T-helper 9 cell (primary cell): ENCODE results near the gene ANKRD50.
A peak's percentile ranks its signal among the peaks of the same experiment; 100 is the strongest.

Source experiments
- DNase-seq: peaks from one replicate; pipeline ENCODE4 v3.0.0-alpha.2; 2020
- total RNA-seq, 2 donors: gene quantifications; one replicate each; lab custom pipeline; 2026; lab: John Stamatoyannopoulos, UW

The ANKRD50 gene, protein sequence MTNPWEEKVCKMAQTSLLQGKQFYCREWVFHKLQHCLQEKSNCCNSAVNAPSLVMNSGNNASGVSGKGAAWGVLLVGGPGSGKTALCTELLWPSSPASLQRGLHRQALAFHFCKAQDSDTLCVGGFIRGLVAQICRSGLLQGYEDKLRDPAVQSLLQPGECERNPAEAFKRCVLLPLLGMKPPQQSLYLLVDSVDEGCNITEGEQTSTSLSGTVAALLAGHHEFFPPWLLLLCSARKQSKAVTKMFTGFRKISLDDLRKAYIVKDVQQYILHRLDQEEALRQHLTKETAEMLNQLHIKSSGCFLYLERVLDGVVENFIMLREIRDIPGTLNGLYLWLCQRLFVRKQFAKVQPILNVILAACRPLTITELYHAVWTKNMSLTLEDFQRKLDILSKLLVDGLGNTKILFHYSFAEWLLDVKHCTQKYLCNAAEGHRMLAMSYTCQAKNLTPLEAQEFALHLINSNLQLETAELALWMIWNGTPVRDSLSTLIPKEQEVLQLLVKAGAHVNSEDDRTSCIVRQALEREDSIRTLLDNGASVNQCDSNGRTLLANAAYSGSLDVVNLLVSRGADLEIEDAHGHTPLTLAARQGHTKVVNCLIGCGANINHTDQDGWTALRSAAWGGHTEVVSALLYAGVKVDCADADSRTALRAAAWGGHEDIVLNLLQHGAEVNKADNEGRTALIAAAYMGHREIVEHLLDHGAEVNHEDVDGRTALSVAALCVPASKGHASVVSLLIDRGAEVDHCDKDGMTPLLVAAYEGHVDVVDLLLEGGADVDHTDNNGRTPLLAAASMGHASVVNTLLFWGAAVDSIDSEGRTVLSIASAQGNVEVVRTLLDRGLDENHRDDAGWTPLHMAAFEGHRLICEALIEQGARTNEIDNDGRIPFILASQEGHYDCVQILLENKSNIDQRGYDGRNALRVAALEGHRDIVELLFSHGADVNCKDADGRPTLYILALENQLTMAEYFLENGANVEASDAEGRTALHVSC (N-terminal part only)
- total RNA-seq = 0.48 to 2.4 reads per million in 2 donors

- DNase-seq = peak; percentile 42
Measured at GRCh38 chr4:124712372-124713184, at the start of gene ANKRD50. Gene ANKRD50, minus strand, starts transcription at chr4:124712732. Its CDS starts 2,221 bp downstream, at chr4:124710511.

DNA sequence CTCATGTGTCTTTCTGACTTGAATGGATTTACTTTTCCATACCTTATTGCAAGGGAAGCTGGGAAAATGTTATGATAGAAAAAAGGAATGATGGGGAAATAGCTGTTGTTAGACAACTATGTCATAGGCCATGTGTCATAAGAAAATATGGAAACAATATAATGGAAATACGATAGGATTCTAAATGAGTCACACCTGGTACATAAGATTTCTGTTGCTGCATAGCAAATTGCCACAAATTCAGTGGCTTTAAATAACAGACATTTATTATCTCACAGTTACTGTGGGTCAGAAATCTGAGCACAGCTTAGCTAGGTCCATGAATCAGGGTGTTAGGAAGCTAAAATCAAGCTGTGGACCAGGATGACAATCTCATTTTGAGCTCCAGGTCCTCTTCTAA is 44.6 kb upstream of the ANKRD50 start:
- no peak for DNase-seq

DNA sequence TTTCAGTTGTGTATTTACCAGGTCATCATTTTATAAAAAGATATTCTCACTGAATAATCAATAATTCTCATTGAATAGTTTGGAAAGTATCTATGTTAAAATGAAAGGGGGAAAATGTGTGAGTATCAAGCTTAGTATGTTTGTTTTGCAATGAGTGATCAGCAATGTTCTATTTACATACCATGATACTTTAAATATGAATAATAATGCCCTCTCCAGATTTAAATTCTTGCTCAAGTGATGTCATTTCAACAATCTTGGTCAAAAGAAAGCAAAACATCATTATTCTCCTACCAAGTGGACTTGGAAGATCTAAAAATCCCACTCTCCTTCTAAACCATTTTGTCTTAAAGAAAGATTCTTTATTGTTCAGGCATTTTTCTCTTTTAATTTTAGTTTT is 42.1 kb upstream of the ANKRD50 start:
- DNase-seq = no peak

DNA sequence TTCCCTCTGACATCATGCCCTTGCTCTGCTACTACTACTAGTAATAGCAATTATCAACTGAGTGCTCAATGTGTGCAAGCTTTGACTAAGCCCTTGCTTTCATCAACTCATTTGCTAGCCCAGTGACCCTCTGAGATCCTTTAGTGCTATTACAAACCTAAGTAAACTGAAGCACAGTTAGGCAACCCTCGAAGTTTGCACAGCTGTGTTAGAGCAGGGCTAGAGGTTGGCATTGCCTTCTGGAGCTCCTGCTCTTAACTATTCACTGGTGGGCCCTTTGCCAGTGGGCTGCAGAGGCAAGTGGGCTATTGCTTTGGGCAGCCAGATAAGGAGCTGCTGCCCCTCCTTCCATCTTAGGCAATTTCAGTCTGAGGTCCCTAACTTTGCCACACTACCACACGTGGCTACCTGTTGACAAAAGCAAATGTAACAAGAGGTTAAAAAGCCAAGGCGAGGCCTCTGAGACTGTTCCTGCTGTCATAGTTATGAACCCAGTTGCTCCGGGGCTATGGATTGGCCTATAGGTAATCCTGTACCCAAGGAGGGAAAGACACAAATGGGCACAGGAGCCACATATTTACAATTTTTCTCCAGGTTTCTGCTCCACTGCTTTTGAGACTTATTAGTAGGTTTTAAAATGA is 41.5 kb upstream of the ANKRD50 start:
- DNase-seq = no peak

GRCh38 chr4:124749421-124749820 is 36.9 kb upstream of the ANKRD50 start:
- DNase-seq = no peak

GRCh38 chr4:124748965-124749364 is 36.4 kb upstream of the ANKRD50 start:
- no peak for DNase-seq

DNA sequence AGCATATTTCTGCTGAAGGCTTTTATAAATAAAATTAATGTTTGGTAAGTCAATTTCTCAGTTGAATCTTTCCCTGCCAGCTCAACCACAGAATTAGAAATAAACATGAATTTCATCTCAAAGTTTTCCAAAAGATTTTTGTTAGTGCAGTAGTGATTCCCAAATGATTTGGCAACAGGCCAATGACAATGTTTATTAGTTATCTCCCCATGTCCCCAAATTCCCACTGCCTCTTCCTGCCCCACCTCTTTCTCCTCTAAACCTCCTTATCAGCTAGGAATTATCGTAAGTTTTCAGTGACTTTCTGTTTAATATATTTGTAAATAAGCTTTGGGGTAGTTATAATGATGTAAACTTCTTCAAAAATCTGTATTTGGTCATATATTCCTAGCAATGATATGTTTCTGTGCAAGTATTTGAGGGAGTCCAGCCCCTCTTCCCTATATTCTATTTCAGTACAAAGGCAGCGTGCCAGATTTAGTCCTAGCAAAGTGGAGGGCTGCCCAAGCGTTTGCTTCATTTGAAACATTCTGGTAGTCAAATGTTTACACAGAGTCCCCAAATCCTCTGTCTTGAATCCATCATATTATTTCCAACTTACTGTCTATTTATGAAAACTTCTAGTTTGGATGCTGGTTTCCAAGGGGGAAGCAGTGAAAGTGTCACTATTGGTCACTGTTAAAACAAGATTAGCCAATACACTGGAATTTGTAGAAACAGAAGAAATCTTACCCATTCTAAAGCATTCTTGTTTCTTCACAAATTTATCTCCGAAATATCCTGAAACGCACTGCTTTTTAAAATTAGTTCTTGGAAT is 33.7 kb upstream of the ANKRD50 start:
- DNase-seq = no peak

- DNase-seq = no peak
Measured at GRCh38 chr4:124743711-124744110, 31.2 kb upstream of the ANKRD50 start.

- no peak for DNase-seq
Measured at GRCh38 chr4:124740501-124740900, 28.0 kb upstream of the ANKRD50 start.

- DNase-seq = no peak
Measured at GRCh38 chr4:124738994-124739393, 26.5 kb upstream of the ANKRD50 start.

- DNase-seq = no peak
Measured at GRCh38 chr4:124737619-124738018, 25.1 kb upstream of the ANKRD50 start.

DNA sequence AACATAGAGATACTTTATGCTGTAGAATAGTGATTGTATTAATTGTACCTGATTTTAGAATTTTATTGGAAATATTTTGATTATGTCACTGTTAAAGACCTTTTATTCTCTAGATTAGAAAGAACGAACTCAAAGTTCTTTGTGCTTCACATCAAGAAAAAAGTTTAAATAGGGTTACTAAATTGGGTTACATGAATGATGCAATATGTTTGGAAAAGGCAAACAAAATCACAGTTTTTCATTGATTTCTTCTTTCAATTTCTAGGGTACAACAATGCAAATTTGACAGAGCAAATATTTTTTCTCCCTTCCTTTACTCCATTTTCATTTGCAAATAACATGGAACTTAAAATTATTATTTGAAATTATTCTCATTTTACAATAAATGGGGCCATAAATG is 24.0 kb upstream of the ANKRD50 start:
- no peak for DNase-seq

DNA sequence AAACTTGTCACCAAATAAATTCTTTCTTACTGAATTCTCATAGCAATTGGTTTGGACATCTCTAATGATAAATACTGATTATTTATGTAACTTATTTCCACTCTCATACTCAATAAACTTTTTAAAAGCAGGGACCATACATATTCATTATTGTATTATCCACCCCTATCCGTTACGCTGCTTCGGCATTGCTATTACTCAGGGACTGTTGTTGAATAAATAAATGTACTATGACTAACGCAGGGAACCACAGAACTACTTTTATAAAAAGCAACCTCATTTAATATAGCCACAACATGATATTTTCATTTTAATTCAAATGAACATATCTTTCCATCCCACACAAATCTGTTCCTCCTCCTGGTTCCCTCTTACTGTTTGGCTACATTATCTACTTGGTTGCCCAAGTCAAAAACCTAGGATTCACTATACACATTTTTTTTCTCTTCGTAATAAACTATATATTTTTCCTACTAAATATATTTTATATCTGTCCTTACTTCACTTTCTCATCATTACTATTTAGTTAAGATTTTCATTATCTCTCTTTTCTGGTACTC is 14.9 kb upstream of the ANKRD50 start:
- DNase-seq = no peak

GRCh38 chr4:124726269-124726668 is 13.7 kb upstream of the ANKRD50 start:
- no peak for DNase-seq

DNA sequence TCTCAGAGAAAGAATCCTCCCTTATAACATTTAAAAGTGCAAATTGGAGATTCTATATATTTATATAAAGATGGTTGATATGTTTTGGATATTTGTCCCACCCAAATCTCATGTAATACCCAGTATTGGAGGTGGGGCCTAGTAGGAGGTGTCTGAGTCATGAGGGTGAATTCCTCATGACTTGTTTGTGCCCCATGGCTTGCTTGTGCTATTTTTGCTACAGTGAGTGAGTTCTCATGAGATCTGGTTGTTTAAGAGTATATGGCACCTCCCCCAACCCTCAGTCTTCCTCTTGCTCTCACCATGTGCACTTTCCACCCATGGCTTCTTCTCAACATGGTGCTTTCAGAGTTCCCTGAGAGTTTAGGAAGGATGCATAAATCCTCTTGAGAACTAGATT is 9.5 kb upstream of the ANKRD50 start:
- DNase-seq = no peak

DNA sequence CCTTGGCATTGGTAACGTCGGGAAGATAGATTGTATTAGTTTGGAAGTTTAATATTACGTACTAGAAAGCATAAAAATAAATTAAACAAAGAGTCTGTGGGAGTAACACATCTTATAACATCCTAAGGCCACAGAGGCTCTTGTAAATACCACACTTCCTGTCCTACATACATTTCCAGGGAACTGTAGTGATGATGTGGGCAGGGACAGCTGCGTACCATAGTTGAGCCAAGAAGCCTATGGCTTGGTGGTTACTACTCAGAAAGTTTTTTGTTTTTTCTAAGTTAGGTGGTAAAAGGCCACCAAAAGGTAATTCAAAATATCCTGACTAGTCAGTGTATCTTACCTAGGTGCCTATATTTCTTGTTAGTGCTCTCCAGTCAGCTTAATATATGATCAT is 4.6 kb upstream of the ANKRD50 start:
- DNase-seq = no peak

DNA sequence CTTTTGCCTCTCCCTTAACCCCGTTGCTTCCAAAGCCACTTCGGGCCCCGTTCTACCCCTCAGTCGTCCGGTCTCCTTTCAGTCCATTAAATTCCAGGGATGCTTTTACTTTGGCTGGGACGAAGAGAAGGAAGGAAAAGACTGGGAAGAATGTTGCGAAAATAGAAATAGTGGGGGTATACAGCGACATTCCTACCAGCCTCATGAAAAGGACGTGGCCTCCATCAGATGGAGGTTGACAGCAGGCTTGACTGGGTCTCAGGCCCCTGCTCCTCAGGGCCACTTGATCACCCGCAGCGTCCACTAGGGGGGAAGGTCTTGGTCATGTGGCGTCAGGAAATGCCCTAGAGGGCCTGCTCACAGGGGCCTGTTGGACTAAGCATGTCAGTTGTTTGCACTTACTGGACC is 657 bp upstream of the ANKRD50 start:
- DNase-seq = no peak

- peak; percentile 2 for DNase-seq
Measured at GRCh38 chr4:124711471-124712371, 811 bp downstream of the ANKRD50 start.

DNA sequence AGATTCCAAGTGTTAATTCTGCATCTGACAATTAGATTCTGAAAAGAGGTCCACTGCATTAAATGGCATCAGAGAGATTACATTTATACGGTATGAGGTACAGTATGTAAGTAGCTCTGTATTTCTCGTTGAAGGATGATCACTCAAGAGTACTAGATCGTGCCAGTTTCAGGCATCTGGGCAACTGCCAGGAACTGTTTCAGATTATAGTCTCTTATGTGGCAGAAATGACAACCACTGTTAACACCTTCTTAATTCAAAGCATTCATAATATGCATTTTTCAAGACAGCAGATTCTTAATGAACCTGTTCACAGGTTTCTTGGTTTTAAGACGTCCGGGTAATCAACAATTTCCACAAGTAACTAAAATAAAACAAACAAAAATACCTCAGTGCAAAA is 1.6 kb downstream of the ANKRD50 start:
- no peak for DNase-seq
